Urinary bladder (tissue), 4 donors: ENCODE data around the gene GPR55. TPM values are rescaled to one million over a fixed set of nuclear protein-coding genes. Genes with fewer than 3 reads are reported as not detected.

Source experiments
- DNase-seq: peaks from one replicate; pipeline ENCODE4 v3.0.0-alpha.2; 2015; ENCODE audit errors: extremely low spot score
- H3K27ac ChIP-seq: one replicate; pipeline ENCODE4 v1.5.1; 2013; ENCODE audit warnings: low read depth, mild to moderate bottlenecking, moderate library complexity
- H3K36me3 ChIP-seq: one replicate; pipeline ENCODE4 v1.6.1; 2013; ENCODE audit warnings: mild to moderate bottlenecking, moderate library complexity; ENCODE audit not compliant: insufficient read depth
- H3K4me1 ChIP-seq: one replicate; pipeline ENCODE4 v1.6.1; 2013; ENCODE audit warnings: mild to moderate bottlenecking, moderate library complexity; ENCODE audit not compliant: insufficient read depth
- H3K4me3 ChIP-seq: one replicate; pipeline ENCODE4 v1.5.1; 2013; ENCODE audit warnings: low read depth, low read length
- WGBS: extraction: QIAGEN DNeasy Blood & Tissue Kit; methylation state at CpG from one replicate; pipeline ENCODE4 v1.1.7; 2013; 5-methylcytosine and 5-hydroxymethylcytosine counted together
- polyA plus RNA-seq: library from polyadenylated mRNA; stranded (reverse); fragments of 200-250 nt; gene quantifications from one replicate; pipeline ENCODE4 v1.2.3, GENCODE V29; 2013
- total RNA-seq: library from RNA; depleted of rRNA; stranded (reverse); fragments of >200 nt; gene quantifications from one replicate; pipeline ENCODE4 v1.2.3, GENCODE V29; 2014
- donor health status: healthy with polysubstance abuse.
- donor health status: healthy.

The GPR55 gene
- total and polyA plus RNA-seq, 2 donors: 0.05 to 0.22 TPM

DNA sequence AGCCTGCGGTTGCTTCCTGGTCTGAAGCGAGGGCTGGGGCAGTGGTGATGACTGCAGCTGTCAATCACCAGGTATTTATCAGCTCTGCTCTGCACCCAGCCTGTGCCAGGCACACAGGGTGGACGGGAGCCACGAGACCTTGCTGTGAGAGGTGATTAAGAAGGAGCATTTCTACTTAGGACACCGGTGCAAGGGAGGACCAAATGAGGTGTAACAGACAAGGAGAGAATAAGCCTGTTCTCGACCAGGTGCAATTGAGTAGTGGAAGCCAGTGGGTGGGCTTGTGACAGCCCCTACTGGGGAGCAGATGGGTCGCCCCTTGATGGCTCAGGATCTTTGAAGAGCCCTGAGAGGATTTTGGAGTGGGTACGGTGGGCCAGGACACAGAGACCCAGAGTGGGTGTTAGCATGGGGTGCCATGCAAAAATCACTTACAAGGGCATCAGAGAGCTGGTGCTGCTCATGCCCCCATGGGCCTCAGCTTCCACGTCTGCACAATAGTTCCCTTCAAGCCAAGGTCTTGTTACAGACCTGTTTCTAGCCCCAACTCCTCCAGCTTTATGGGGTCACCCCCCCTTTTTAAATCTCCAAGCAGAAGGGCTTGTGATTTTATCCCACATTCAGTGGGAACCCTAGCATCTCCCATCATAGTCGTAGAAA lies 24.6 kb downstream of the GPR55 start:
- DNase-seq: no peak
- 53% methylated on average over 10 of the region's 10 CpGs for WGBS
- no peak overlapping the region for H3K4me3 ChIP-seq

DNA sequence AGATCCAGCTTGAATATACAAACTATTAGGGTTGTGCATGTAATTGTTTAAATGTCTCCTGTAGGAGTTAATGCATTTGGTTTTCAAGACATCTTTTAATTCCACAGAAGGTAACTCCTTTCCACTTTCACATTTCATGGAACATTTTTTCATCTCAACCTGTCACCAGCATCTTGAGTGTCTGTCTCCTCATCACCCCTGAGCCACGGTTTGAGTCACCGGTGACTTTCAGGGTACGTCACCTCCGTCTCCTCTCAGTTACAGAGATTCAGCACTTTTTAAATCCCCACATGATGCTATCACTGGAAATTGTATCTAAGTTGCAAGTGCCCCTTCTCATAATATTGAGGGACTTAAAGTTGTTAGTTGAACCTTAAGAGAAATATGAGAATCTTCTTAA lies 25.3 kb downstream of the GPR55 start:
- H3K36me3 ChIP-seq: no peaks in the 10 kb centered on the region
- H3K4me3 ChIP-seq: no peak overlapping the region
- WGBS: 87% methylated on average over 4 of the region's 4 CpGs
- H3K27ac ChIP-seq: no peak overlapping the region
- H3K4me1 ChIP-seq: no peaks in the 10 kb centered on the region
- DNase-seq: no peak

More for the DNA sequence above, 24.6 kb downstream of the GPR55 start:
- Histone ChIP-seq H3K27ac (no peak overlapping the region), H3K36me3 (no peaks in the 10 kb centered on the region), H3K4me1 (no peaks in the 10 kb centered on the region)

DNA sequence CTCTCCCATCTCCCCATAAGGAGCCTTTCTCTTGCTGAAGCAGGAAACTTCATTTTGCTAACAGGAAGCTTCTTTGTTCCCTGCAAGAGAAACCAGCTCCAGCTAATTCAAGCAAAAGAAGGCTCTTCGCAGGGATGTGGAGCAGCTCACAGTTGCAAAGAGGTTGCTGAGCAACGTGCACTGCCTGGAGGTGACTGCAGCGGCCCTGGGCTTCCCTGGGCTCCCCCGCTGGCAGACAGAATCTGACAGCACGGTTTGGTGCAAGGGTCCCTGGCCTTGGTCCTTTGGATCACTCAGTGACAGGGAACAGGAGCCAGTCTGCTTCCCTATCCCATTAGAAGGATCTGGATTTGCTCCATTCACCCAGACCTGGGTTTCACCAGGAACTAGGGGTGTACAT lies 25.8 kb downstream of the GPR55 start:
- WGBS: 38% methylated on average over 5 of the region's 5 CpGs
- no peaks in the 10 kb centered on the region for H3K36me3 ChIP-seq
- no peak for DNase-seq
- H3K4me3 ChIP-seq: no peak overlapping the region
- H3K4me1 ChIP-seq: no peaks in the 10 kb centered on the region
- no peak overlapping the region for H3K27ac ChIP-seq

DNA sequence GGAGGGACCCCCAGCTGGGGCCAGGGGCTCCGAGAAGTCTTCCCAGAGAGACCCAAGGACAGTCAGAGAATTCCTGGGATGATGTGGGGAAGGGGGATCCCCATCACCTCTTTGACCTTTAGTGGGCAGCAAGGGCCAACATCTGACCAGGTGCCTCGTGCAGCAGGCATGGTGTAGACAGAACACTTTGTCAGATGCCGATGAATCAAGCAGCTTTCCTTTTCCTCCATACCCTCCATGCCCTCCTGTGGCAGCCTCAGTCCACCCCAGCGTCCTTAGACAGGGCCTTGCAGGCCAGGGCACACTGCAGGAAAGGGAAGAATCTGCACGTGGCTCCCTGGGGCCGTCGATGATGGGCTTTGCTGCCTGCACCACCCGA lies 26.3 kb downstream of the GPR55 start:
- no peak overlapping the region for H3K4me3 ChIP-seq
- 66% methylated on average over 8 of the region's 8 CpGs for WGBS
- no peak overlapping the region for H3K27ac ChIP-seq
- DNase-seq: no peak
- H3K4me1 ChIP-seq: no peaks in the 10 kb centered on the region
- no peaks in the 10 kb centered on the region for H3K36me3 ChIP-seq

DNA sequence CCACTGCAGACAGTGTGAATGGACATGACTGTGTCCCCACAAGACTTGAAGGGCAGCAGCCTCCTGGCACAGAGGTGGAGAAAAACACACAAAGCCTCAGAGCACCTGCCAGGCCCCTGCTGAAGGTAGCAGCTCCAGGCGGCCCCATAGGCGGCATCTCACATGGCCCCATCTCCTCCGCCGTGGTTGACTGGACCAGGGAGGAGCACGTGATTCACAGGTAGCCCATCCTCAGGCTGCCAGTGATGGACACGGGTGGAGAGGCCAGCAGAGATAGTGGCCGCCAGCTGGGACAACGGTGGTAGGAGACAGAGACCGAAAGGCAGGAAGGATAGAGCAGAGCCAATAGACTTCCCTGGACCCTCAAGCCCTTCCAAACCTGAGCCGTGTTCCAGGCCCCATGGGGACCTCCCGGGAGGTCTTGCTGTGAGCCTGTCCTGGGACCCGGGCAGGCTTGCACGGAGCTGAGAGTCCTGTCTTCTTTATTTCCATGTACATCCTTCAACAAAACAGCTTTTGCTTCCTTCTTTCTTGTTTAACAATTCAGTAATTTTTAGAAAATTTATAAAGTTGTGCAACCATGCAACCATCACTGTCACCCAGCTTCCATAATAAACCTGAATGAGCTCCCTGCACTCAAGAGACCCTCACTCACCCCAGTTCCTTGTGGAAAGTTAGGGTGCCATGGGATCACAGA lies 26.9 kb downstream of the GPR55 start:
- no peaks in the 10 kb centered on the region for H3K36me3 ChIP-seq
- WGBS: 88% methylated on average over 13 of the region's 13 CpGs
- no peaks in the 10 kb centered on the region for H3K4me1 ChIP-seq
- DNase-seq: no peak
- H3K4me3 ChIP-seq: no peak overlapping the region
- no peak overlapping the region for H3K27ac ChIP-seq

DNA sequence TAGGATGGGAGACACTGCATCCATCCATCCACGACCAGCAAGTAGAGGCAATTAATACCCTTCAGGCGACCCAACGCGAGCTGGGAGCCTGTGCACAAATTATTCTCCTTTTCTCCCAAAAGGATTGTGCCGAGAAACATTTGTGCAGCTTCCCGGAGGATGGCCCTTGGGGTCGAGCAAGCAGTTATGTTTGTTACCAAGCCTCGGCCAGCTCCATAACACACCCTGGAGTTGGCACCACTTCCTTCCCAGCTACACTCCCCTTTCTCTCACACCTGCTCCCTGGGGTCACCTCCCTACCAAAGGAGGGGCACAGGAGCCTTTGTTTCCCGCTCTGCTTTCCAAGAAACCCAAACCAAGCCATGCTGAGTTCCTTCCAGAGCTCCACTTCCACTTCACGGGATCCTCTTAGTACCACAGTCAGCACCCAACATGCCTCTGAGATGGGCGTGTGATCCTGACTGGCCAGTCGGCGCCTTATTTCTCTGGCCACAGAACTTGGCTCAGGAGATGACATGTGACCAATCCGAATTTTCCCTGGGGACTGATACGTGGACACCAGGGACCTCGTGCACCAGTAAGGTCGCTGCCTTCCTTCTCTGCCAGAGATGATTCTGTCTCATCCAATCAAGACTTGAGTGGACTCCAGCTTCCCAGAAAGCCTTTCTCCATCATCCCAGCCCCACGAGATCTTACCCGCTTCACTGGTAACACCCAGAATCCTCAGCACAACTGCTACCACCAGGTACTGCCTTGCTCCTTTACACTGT lies 28.5 kb downstream of the GPR55 start:
- no peak for DNase-seq
- Histone ChIP-seq H3K4me3 (no peak overlapping the region), H3K4me1 (no peaks in the 10 kb centered on the region), H3K27ac (no peak overlapping the region), H3K36me3 (no peaks in the 10 kb centered on the region)
- WGBS: 78% methylated on average over 19 of the region's 19 CpGs

DNA sequence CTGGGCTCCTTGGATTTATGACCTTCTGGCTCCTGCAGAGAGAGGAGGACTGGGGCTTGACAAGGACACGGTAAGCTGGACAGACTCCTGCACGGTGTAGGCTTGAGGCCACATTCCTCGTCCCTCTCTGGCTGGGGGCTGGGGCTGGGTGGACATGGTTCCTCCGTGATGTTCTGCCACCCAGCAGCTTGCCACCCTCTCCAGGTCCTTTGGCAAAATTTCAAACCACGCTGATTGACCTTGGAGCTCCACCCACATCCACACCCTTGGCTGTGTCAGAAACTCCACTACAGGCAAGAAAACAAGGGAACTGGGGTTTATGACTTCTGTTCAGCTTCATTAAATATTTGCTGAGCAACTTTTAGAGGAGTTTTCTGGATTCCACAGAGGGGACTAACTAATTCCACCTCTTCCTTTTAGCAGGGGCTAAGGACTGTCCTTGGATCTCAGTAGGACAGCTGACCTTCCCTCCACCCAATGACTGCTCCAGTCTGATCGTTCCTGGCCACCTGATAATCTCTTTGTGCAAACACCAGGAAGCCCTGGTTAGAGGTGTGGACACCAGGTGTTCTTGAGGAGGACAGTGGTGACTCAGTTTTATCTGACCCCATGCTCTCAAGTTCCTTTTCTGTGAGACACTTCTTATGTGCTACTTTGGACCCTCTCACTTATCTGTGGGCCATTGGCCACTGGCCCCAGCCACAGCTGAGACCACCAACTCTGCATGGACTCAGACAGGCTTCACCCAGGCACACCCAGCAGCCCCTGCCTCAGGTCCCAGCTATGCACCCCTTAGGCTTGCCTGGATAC lies 29.3 kb downstream of the GPR55 start:
- 54% methylated on average over 6 of the region's 6 CpGs for WGBS
- Histone ChIP-seq H3K4me1 (no peaks in the 10 kb centered on the region), H3K27ac (no peak overlapping the region), H3K36me3 (no peaks in the 10 kb centered on the region), H3K4me3 (no peak overlapping the region)
- DNase-seq: no peak

DNA sequence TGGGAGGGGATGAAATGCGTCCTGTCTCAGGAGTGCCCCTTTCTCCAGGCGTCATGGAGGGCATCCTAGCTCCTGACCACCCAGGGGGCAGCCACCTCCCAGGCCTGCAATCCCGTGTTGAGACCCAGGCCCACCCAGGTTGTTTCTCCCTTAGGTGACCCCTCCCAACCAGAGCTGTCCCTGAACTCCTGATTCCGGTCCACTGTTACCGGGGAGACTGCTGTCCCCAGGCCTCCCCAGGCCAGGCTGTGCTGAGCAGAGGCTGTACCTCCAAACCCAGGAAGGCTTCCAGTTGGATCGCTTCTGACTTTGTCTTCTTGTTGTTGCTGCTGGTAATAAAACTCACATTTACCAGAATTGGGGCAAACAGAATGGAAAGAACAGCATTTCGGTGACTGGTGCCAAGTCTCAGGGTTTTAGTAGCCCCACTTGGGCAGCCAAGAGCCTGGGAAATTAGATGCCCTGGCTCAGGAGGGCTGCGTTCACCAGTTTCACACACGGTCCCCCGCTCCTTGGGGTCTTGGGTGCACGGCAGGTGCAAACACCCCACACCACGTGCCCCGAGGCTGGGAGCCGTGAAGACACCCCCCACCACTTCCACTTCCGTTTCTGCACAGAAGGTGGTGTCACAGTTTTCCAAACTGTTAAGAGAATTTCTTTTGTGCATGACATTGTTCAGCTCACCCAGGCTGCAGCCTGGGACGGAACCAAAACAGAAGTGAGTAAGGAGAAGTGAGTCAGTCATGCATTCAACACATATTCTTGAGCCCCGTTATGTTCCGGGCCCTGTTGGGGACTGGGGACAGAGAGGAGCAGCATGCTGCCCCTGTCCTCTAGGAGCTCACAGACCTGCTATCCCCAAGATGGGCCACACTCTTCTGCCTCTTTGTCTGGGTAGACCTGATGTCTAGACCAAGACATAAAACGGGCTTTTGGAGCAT lies 30.9 kb downstream of the GPR55 start:
- H3K27ac ChIP-seq: no peak overlapping the region
- 71% methylated on average over 19 of the region's 19 CpGs for WGBS
- no peak overlapping the region for H3K4me3 ChIP-seq
- DNase-seq: no peak
- H3K36me3 ChIP-seq: no peaks in the 10 kb centered on the region
- H3K4me1 ChIP-seq: no peaks in the 10 kb centered on the region

DNA sequence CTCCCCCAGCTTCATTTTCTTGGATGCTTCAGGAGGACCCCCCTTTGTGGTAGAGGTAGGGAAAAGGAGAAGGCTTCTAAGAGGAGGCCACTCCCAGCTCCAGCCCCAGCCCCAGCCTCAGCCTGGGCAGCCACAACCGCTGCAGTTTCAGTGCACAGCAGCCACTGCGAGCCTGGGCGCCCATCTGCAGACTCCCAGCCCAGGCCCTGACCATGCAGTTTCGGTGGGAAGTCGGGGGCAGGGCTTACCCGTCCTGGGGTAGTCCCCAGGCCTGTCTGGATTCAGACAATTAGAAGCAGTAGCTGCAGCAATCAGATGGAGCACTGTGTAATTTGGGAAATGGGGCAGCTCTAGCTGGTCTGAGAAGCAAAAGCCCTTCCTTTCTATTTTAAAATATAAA lies 31.7 kb downstream of the GPR55 start:
- Histone ChIP-seq H3K4me3 (no peak overlapping the region), H3K4me1 (no peaks in the 10 kb centered on the region), H3K27ac (no peak overlapping the region), H3K36me3 (no peaks in the 10 kb centered on the region)
- WGBS: 45% methylated on average over 6 of the region's 6 CpGs
- DNase-seq: no peak

DNA sequence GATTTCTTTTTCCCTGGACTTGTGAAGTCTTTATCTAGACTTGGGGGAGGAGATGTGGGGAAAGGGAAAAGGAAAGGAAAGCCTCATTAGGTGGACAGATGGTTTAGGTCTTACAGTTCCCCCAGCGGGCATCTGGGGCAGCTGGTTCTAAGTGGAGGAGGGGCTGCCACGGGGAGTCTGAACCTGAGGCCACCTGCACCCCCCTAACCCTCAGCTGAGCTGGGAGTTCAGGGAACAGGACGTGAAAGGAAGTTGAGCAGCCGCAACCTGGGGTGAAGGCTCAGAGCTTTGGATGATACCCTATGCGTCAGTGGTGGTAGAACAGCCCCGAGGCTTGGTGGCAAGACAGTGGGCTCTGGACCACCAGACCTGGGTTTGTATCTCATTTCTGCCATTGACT lies 33.5 kb downstream of the GPR55 start:
- no peak for DNase-seq
- H3K4me1 ChIP-seq: no peaks in the 10 kb centered on the region
- WGBS: 66% methylated on average over 6 of the region's 6 CpGs
- H3K4me3 ChIP-seq: no peak overlapping the region
- no peak overlapping the region for H3K27ac ChIP-seq
- no peaks in the 10 kb centered on the region for H3K36me3 ChIP-seq

DNA sequence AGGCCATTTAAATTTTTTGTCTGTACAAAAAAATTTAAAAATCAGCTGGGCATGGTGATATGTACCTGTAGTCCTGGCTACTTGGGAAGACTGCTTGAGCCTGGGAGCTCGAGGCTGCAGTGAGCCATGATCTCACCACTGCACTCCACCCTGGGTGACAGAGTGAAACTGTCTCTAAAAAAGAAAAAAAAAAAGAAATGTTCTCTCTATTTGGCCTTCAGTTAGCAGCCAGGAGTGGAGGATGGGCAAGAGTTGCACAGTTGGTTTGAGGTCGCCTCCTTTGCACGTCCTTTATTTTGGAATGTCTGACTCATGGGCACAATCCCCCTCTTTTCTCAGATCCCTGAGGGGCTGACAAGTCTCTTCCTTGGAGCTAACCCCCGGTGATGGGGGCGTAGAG lies 34.0 kb downstream of the GPR55 start:
- H3K27ac ChIP-seq: no peak overlapping the region
- no peaks in the 10 kb centered on the region for H3K4me1 ChIP-seq
- H3K4me3 ChIP-seq: no peak overlapping the region
- H3K36me3 ChIP-seq: no peaks in the 10 kb centered on the region
- 41% methylated on average over 5 of the region's 5 CpGs for WGBS
- DNase-seq: no peak

DNA sequence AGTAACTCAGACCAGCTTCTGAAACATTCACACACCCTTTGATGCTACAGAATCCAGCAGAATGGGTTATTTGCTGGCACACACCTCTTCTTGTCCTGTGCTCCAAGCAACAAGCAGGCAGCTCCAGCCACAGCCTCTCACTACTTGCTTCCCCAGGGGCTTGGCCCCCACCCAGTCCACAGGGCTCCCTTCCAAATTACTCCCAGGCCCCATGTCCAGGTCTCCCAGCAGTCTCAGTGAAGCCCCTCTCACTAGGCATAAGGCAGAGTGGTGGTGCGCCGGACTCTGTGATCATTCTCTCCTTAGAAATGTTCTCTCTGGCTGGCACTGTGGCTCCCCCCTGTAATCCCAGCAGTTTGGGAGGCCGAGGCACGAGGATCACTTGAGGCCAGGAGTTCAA lies 34.4 kb downstream of the GPR55 start:
- H3K36me3 ChIP-seq: no peaks in the 10 kb centered on the region
- 91% methylated on average over 4 of the region's 4 CpGs for WGBS
- H3K27ac ChIP-seq: no peak overlapping the region
- no peak for DNase-seq
- H3K4me1 ChIP-seq: no peaks in the 10 kb centered on the region
- no peak overlapping the region for H3K4me3 ChIP-seq
